WERI-Rb-1 (cell line): Measurements from ENCODE around the gene RPL39L.
"Not testable (repeated sequence)": the region's sequence is repeated elsewhere in the genome, so short reads cannot be mapped to it uniquely, and the experiment has no call there.

Experiments
- DNase-seq: peaks from one replicate; pipeline ENCODE4 v3.0.0-alpha.2; 2020
- H3K27ac ChIP-seq: fragments of 250-450 bp; sonication (Bioruptor Pico); 2 replicates; pipeline ENCODE4 v1.5.1; 2020; ENCODE audit warnings: mild to moderate bottlenecking, moderate library complexity
- H3K27me3 ChIP-seq: fragments of 250-450 bp; sonication (Bioruptor Pico); 2 replicates; pipeline ENCODE4 v1.5.1; 2021; ENCODE audit warnings: mild to moderate bottlenecking, low read depth, moderate library complexity; ENCODE audit not compliant: insufficient read depth, severe bottlenecking
- H3K36me3 ChIP-seq: fragments of 250-450 bp; sonication (Bioruptor Pico); 2 replicates; pipeline ENCODE4 v1.5.1; 2020; ENCODE audit warnings: mild to moderate bottlenecking, moderate library complexity
- H3K4me3 ChIP-seq: 2 replicates; pipeline ENCODE4 v1.5.1; 2011; ENCODE audit warnings: low read depth, mild to moderate bottlenecking, control low read depth, low read length
- H3K9me3 ChIP-seq: fragments of 250-450 bp; sonication (Bioruptor Pico); 2 replicates; pipeline ENCODE4 v1.5.1; 2021; ENCODE audit warnings: mild to moderate bottlenecking, moderate library complexity; ENCODE audit not compliant: severe bottlenecking
- TF ChIP-seq, protein P1 (sequence below): IDR thresholded peaks from 2 replicates; pipeline ENCODE4 v1.5.1; 2011; ENCODE audit warnings: low read depth, mild to moderate bottlenecking, control low read depth, inconsistent platforms, low read length

Gene RPL39L

GRCh38 chr3:187183903-187184302, 44.6 kb upstream of the RPL39L start:
- H3K27me3 ChIP-seq = no peaks in the 10 kb centered on the region
- no peak overlapping the region for H3K4me3 ChIP-seq
- TF ChIP-seq, protein P1, sequence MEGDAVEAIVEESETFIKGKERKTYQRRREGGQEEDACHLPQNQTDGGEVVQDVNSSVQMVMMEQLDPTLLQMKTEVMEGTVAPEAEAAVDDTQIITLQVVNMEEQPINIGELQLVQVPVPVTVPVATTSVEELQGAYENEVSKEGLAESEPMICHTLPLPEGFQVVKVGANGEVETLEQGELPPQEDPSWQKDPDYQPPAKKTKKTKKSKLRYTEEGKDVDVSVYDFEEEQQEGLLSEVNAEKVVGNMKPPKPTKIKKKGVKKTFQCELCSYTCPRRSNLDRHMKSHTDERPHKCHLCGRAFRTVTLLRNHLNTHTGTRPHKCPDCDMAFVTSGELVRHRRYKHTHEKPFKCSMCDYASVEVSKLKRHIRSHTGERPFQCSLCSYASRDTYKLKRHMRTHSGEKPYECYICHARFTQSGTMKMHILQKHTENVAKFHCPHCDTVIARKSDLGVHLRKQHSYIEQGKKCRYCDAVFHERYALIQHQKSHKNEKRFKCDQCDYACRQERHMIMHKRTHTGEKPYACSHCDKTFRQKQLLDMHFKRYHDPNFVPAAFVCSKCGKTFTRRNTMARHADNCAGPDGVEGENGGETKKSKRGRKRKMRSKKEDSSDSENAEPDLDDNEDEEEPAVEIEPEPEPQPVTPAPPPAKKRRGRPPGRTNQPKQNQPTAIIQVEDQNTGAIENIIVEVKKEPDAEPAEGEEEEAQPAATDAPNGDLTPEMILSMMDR = no peak
- no peak for DNase-seq
- no peaks in the 10 kb centered on the region for H3K36me3 ChIP-seq
- H3K27ac ChIP-seq = peak overlapping the region; percentile 69
- H3K9me3 ChIP-seq = no peaks in the 10 kb centered on the region

DNA sequence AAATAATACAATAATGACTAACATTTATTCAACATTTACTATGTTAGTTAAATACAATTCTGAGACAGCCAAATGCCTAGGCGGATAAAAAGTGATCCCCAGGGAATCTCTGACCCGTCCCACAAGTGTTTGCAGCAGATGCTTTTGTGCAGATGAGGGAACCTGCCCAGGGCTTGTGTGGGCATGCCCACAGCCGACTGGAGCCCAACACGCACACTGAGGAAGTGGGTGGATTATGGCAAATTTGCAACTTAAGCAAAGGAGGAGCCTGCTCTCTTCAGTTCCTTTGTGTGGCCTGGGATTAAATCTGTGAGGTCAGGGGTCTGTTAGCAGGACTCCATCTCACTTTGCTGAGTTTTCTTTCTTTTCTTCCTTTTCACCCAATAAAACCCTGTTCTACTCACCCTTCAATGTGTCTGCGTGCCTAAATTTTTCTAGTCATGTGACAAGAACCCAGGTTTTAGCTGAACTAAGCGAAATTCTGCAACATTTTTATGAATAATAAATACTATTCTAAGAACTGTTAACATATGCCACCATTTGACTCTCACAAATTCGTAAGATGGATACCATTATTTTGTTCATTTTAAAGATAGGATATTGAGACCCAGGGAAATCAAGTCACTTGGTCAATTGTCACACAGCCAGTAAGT, 44.0 kb upstream of the RPL39L start:
- peak overlapping the region; percentile 69 for H3K27ac ChIP-seq
- H3K36me3 ChIP-seq = no peaks in the 10 kb centered on the region
- H3K4me3 ChIP-seq = no peak overlapping the region
- peak; percentile 68 for DNase-seq
- H3K9me3 ChIP-seq = no peaks in the 10 kb centered on the region
- TF ChIP-seq, protein P1 = no peak
- no peaks in the 10 kb centered on the region for H3K27me3 ChIP-seq

- Histone ChIP-seq H3K36me3 (no peaks in the 10 kb centered on the region), H3K4me3 (no peak overlapping the region), H3K27me3 (no peaks in the 10 kb centered on the region), H3K9me3 (no peaks in the 10 kb centered on the region), H3K27ac (no peak overlapping the region)
- DNase-seq = no peak
- TF ChIP-seq, protein P1 = no peak
Measured at GRCh38 chr3:187181454-187182170, 42.3 kb upstream of the RPL39L start.

DNA sequence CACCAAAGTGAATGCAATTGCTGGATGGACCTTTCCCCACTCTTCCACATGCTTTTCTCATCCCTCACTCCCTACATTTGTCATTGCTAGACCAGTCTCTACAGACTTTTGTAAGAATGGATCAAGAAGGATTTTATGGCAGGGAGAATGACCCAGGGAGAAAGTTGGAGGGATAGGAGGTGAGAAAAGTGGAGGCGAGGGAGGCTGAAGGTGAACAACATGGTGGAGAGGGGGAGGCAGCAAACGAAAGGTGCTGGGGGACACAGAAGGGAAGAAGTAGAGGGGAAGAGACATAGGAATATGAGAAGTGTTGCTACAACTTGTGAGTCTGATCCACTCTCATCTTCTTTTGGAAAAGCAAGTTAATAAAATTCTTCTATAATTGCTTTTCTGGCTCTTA, 33.6 kb upstream of the RPL39L start:
- TF ChIP-seq, protein P1 = no peak
- no peaks in the 10 kb centered on the region for H3K9me3 ChIP-seq
- H3K36me3 ChIP-seq = no peaks in the 10 kb centered on the region
- H3K4me3 ChIP-seq = no peak overlapping the region
- DNase-seq = no peak
- H3K27ac ChIP-seq = no peak overlapping the region
- no peaks in the 10 kb centered on the region for H3K27me3 ChIP-seq

- not testable (repeated sequence) for H3K36me3 ChIP-seq, H3K9me3 ChIP-seq, H3K27me3 ChIP-seq, H3K27ac ChIP-seq, H3K4me3 ChIP-seq, DNase-seq
Measured at GRCh38 chr3:187170911-187171310, 31.6 kb upstream of the RPL39L start.

- Histone ChIP-seq H3K4me3 (no peak overlapping the region), H3K9me3 (no peaks in the 10 kb centered on the region), H3K36me3 (no peaks in the 10 kb centered on the region), H3K27ac (no peak overlapping the region), H3K27me3 (no peaks in the 10 kb centered on the region)
- no peak for DNase-seq
- TF ChIP-seq, protein P1 = no peak
Measured at GRCh38 chr3:187169231-187169960, 30.1 kb upstream of the RPL39L start.
